ENCODE data around the gene AGAP1. TPM values are rescaled to one million over a fixed set of nuclear protein-coding genes. Genes with fewer than 3 reads are reported as not detected.
A peak's percentile ranks its signal among the peaks of the same experiment; 100 is the strongest.

Gene AGAP1
- polyA plus RNA-seq, 1 experiment = 12.4 TPM

DNA sequence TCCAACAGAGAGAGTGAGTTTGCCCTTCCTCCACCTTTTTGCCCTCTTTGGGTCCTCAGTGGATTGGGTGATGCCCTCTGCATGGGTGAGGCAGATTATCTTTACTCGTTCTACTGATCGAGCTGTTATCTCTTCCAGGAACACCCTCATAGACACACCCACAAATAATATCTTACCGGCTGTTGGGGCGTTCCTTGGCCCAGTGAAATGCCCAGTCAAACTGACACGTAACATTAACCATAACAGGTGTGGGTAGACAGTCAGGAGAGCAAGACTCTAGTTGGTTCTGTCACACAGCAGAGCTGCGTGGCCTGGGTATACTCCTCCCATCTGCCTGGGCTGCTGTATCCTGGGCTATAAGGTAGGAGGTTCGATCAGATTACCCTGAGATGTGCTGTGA is 144.1 kb downstream of the AGAP1 start:
- Histone ChIP-seq H3K4me3 (ENCODE audit: low read depth, low read length) (no peak overlapping the region), H3K27ac (ENCODE audit: low read depth, low read length) (no peak overlapping the region), H3K27me3 (ENCODE audit: control insufficient read depth, insufficient read depth, low read length) (no peaks in the 10 kb centered on the region), H3K9me3 (ENCODE audit: control insufficient read depth, insufficient read depth, low read length) (no peaks in the 10 kb centered on the region)
- ChIA-PET CTCF (no interaction called here), POLR2A (no interaction called here)
- no peak for DNase-seq (ENCODE audit: low read depth, low spot score)
- TF ChIP-seq, protein P1, sequence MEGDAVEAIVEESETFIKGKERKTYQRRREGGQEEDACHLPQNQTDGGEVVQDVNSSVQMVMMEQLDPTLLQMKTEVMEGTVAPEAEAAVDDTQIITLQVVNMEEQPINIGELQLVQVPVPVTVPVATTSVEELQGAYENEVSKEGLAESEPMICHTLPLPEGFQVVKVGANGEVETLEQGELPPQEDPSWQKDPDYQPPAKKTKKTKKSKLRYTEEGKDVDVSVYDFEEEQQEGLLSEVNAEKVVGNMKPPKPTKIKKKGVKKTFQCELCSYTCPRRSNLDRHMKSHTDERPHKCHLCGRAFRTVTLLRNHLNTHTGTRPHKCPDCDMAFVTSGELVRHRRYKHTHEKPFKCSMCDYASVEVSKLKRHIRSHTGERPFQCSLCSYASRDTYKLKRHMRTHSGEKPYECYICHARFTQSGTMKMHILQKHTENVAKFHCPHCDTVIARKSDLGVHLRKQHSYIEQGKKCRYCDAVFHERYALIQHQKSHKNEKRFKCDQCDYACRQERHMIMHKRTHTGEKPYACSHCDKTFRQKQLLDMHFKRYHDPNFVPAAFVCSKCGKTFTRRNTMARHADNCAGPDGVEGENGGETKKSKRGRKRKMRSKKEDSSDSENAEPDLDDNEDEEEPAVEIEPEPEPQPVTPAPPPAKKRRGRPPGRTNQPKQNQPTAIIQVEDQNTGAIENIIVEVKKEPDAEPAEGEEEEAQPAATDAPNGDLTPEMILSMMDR (IDR thresholded peaks at IDR 0.05; ENCODE audit: low read depth, low read length) = no peak

DNA sequence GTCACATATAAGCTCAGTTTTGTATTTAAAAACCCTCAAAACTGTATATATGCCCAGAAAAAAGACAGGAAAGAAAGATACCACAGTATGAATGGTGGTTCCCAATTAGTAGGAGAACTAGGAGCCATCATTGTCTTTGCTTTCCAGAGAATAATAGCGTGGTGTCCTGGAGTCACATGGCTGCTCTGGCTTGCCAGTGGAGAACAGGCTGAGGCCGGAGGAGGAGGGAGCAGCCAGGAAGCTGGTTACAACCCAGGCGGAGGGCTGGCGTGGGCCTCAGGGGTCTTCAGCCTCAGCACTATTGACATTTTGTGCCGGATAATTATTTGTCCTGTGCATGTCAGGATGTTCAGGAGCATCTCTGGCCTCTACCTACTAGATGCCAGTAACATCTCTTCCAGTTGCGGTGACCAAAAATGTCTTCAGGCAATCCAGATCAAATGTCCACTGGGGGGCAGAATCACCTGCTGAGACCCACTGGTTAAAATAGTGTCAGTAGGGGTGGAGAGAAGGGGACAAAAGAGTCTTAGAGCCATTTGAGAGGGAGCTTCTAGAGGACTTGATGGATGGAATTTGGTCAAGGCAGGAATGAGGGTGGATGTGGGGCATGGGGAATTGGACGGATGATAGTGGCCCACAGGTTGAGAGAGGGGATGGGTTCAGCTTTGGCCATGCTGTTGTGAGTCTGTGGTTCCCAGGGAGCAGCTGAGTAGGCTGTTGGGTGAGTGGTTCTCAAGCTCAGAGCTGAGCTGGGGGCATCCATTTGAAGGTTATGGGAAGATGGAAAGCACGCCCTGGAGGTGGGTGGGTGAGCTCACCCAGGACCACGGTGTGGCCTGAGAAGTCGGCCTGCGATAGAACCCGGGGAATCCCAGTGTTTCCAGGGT is 144.9 kb downstream of the AGAP1 start:
- DNase-seq (ENCODE audit: low read depth, low spot score) = no peak
- H3K9me3 ChIP-seq (ENCODE audit: control insufficient read depth, insufficient read depth, low read length) = no peaks in the 10 kb centered on the region
- ChIA-PET POLR2A (interaction anchor here (0.5 to 1.1 kb wide), 4 partner anchors 12 to 40 kb away, joined by 3 to 6 read pairs (median 4); no protein-coding TSS in a partner anchor), CTCF (no interaction called here)
- H3K4me3 ChIP-seq (ENCODE audit: low read depth, low read length) = no peak overlapping the region
- H3K27me3 ChIP-seq (ENCODE audit: control insufficient read depth, insufficient read depth, low read length) = no peaks in the 10 kb centered on the region
- TF ChIP-seq, protein P1 (IDR thresholded peaks at IDR 0.05; ENCODE audit: low read depth, low read length) = 0 out of 2 replicates have a peak, but pooled peaks have one; percentile 0
- peak overlapping the region; percentile 77 for H3K27ac ChIP-seq (ENCODE audit: low read depth, low read length)

DNA sequence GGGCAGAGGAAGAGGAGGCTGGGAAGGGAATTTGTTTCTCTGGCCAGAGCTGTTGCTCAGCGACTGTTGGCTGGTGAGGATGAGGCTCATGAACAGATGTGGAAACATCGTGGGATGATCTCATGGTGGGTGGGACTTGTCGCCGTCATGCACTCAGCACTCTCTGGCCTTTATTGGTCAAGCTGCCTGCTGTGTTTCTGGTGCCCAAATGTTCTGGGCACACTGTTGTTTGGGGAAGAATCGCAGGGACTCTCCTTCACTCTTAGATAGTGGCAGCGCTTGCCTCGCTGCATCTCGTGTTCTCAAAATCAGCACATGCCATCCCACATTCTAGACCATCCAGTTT is 145.6 kb downstream of the AGAP1 start:
- peak overlapping the region; percentile 77 for H3K27ac ChIP-seq (ENCODE audit: low read depth, low read length)
- TF ChIP-seq, protein P1 (IDR thresholded peaks at IDR 0.05; ENCODE audit: low read depth, low read length) = no peak
- no peaks in the 10 kb centered on the region for H3K9me3 ChIP-seq (ENCODE audit: control insufficient read depth, insufficient read depth, low read length)
- no peak overlapping the region for H3K4me3 ChIP-seq (ENCODE audit: low read depth, low read length)
- H3K27me3 ChIP-seq (ENCODE audit: control insufficient read depth, insufficient read depth, low read length) = no peaks in the 10 kb centered on the region
- CTCF ChIA-PET = interaction anchor here (0.8 to 1.0 kb wide), 2 partner anchors 9 to 107 kb away, joined by 3 to 4 read pairs; no protein-coding TSS in a partner anchor
- peak; percentile 75 for DNase-seq (ENCODE audit: low read depth, low spot score)
- POLR2A ChIA-PET = interaction anchor here (0.5 to 1.1 kb wide), 3 partner anchors 11 to 41 kb away, joined by 3 to 6 read pairs (median 4); no protein-coding TSS in a partner anchor

DNA sequence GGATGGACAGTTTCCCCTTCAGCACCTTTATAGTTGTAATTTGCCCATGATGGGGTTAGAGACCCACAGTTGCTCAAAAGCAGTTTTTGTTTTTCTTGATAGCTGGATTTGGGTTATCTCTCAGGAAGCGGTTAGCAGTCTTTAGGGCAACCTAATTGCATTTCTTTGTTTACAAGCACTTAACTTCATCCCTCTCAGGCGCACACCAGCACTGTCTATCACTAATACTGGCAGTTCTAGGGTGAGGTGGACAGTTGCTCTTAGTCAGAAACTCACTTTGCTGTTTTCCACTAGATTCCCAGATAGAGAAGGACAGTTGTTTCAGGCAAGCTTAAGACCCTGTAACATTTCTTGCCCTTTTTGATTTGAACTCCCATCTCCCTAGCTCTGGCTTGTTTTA is 146.0 kb downstream of the AGAP1 start:
- H3K9me3 ChIP-seq (ENCODE audit: control insufficient read depth, insufficient read depth, low read length) = no peaks in the 10 kb centered on the region
- H3K4me3 ChIP-seq (ENCODE audit: low read depth, low read length) = no peak overlapping the region
- POLR2A ChIA-PET = interaction anchor here (1.0 to 1.1 kb wide), 2 partner anchors 25 to 41 kb away, joined by 3 to 4 read pairs; no protein-coding TSS in a partner anchor
- no peak for DNase-seq (ENCODE audit: low read depth, low spot score)
- CTCF ChIA-PET = interaction anchor here (0.8 to 1.0 kb wide), 2 partner anchors 8 to 106 kb away, joined by 3 to 4 read pairs; no protein-coding TSS in a partner anchor
- H3K27me3 ChIP-seq (ENCODE audit: control insufficient read depth, insufficient read depth, low read length) = no peaks in the 10 kb centered on the region
- H3K27ac ChIP-seq (ENCODE audit: low read depth, low read length) = peak overlapping the region; percentile 77
- TF ChIP-seq, protein P1 (IDR thresholded peaks at IDR 0.05; ENCODE audit: low read depth, low read length) = no peak

DNA sequence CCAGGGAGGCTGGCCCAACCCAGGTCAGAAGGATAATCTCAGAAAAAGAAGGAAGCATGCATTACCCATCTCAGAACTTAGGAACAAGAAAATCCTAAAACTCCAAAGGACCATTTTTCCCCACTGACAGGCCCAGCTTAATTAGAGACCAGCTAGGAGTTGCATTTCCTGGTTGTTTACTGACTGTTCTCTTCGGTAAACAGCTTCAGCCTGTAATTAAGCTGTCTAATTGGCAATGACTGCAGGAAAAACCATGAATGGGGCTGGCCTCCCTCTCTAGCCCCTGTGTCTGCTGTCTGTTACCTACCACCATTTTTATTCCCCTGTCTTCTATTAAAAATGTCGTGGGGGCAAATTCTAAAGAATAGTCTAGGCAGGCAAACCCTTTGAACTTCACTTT is 146.5 kb downstream of the AGAP1 start:
- Histone ChIP-seq H3K27ac (ENCODE audit: low read depth, low read length) (no peak overlapping the region), H3K9me3 (ENCODE audit: control insufficient read depth, insufficient read depth, low read length) (no peaks in the 10 kb centered on the region), H3K4me3 (ENCODE audit: low read depth, low read length) (no peak overlapping the region), H3K27me3 (ENCODE audit: control insufficient read depth, insufficient read depth, low read length) (no peaks in the 10 kb centered on the region)
- ChIA-PET POLR2A (no interaction called here), CTCF (interaction anchor here (1.0 kb wide), 1 partner anchor 8 kb away, joined by 3 read pairs; no protein-coding TSS in a partner anchor)
- TF ChIP-seq, protein P1 (IDR thresholded peaks at IDR 0.05; ENCODE audit: low read depth, low read length) = no peak
- no peak for DNase-seq (ENCODE audit: low read depth, low spot score)

All from AG04450 (cell line).